IMR-90 (cell line): ENCODE measurements around the gene CD70. TPM values are rescaled to one million over a fixed set of nuclear protein-coding genes. Genes with fewer than 3 reads are reported as not detected.

Experiments used
- ATAC-seq: fragments of 200-7000 bp; cut with Tn5 transposase; 2 replicates; pipeline ENCODE4 v1.9.1; 2020; ENCODE audit warnings: low read depth, mild to moderate bottlenecking, moderate library complexity
- BruUV-seq: library from RNA; stranded (reverse); fragments of 400-500 nt; replicated peaks from 2 replicates; lab custom pipeline; 2021; lab: Mats Ljungman, UMichigan
- CTCF ChIA-PET: fragments of 300-600 bp; formaldehyde crosslinking; extraction: SDS; loops from one replicate; lab custom pipeline; 2021; ENCODE audit warnings: antibody characterized with exemption; lab: Yijun Ruan, JAX
- POLR2A ChIA-PET: fragments of 300-600 bp; sonication (Branson Sonifier 250); formaldehyde crosslinking; loops from one replicate; lab custom pipeline; 2022; ENCODE audit warnings: antibody characterized with exemption; ENCODE audit not compliant: unreplicated experiment; lab: Charles Lee
- DNase-seq: peaks from one replicate; pipeline ENCODE4 v3.0.0; 2013
- H2AFZ ChIP-seq: replicated peaks from 2 replicates; pipeline ENCODE3; 2013; ENCODE audit warnings: low read length, mild to moderate bottlenecking; ENCODE audit not compliant: poor library complexity
- H2AK5ac ChIP-seq: 2 replicates; pipeline ENCODE4 v1.6.1; 2013; ENCODE audit warnings: low read depth, low read length, inconsistent platforms
- H2AK9ac ChIP-seq: replicated peaks from 2 replicates; pipeline ENCODE3; 2013; ENCODE audit warnings: mild to moderate bottlenecking, low read depth, low read length, moderate library complexity; ENCODE audit not compliant: poor library complexity
- H2BK120ac ChIP-seq: 2 replicates; pipeline ENCODE4 v1.6.1; 2013; ENCODE audit warnings: low read depth, low read length, inconsistent platforms
- H2BK15ac ChIP-seq: 3 replicates; pipeline ENCODE4 v1.6.1; 2013; ENCODE audit warnings: low read depth, low read length, inconsistent platforms
- H2BK20ac ChIP-seq: 2 replicates; pipeline ENCODE4 v1.6.1; 2013; ENCODE audit warnings: low read depth, mild to moderate bottlenecking, inconsistent platforms, low read length, moderate library complexity
- H2BK5ac ChIP-seq: 2 replicates; pipeline ENCODE4 v1.6.1; 2013; ENCODE audit warnings: mild to moderate bottlenecking, low read depth, low read length, inconsistent platforms; ENCODE audit not compliant: poor library complexity, severe bottlenecking
- H3K14ac ChIP-seq: replicated peaks from 2 replicates; pipeline ENCODE4 v1.6.1; 2013; ENCODE audit warnings: low read depth, low read length, inconsistent platforms
- H3K18ac ChIP-seq: 2 replicates; pipeline ENCODE4 v1.6.1; 2013; ENCODE audit warnings: low read depth, low read length, control low read depth
- H3K23ac ChIP-seq: 2 replicates; pipeline ENCODE4 v1.6.1; 2013; ENCODE audit warnings: low read depth, low read length, inconsistent platforms
- H3K27ac ChIP-seq: 2 replicates; pipeline ENCODE4 v1.5.1; 2013; ENCODE audit warnings: mild to moderate bottlenecking, control low read depth, low read length; ENCODE audit not compliant: insufficient read depth
- H3K27me3 ChIP-seq: 2 replicates; pipeline ENCODE4 v1.6.1; 2013; ENCODE audit warnings: low read length; ENCODE audit not compliant: control insufficient read depth, insufficient read depth
- H3K36me3 ChIP-seq: 2 replicates; pipeline ENCODE4 v1.6.1; 2013; ENCODE audit warnings: low read length, mixed read lengths; ENCODE audit not compliant: control insufficient read depth, insufficient read depth
- H3K4ac ChIP-seq: 2 replicates; pipeline ENCODE4 v1.6.1; 2013; ENCODE audit warnings: low read depth, low read length, inconsistent platforms
- H3K4me1 ChIP-seq: 2 replicates; pipeline ENCODE4 v1.6.1; 2013; ENCODE audit warnings: low read length, mixed read lengths; ENCODE audit not compliant: control insufficient read depth, insufficient read depth
- H3K4me2 ChIP-seq: 2 replicates; pipeline ENCODE4 v1.6.1; 2013; ENCODE audit warnings: low read depth, mild to moderate bottlenecking, control low read depth, low read length, moderate library complexity
- H3K4me3 ChIP-seq: 2 replicates; pipeline ENCODE4 v1.5.1; 2013; ENCODE audit warnings: low read depth, mild to moderate bottlenecking, control low read depth, low read length, moderate library complexity; ENCODE audit not compliant: insufficient read depth
- H3K56ac ChIP-seq: 2 replicates; pipeline ENCODE4 v1.6.1; 2013; ENCODE audit warnings: low read length, inconsistent platforms; ENCODE audit not compliant: insufficient read depth; ENCODE audit errors: extremely low read depth
- H3K79me1 ChIP-seq, 2 experiments: 2 replicates each; pipeline ENCODE4 v1.6.1; 2013; ENCODE audit warnings: low read length in 2 of 2, inconsistent platforms in 1 of 2, low read depth in 1 of 2
- H3K9ac ChIP-seq: 2 replicates; pipeline ENCODE4 v1.6.1; 2013; ENCODE audit warnings: low read depth, low read length, control low read depth
- H3K9me1 ChIP-seq: 2 replicates; pipeline ENCODE4 v1.6.1; 2013; ENCODE audit warnings: low read length, inconsistent platforms; ENCODE audit not compliant: insufficient read depth
- H3K9me3 ChIP-seq: 2 replicates; pipeline ENCODE4 v1.6.1; 2013; ENCODE audit warnings: low read length; ENCODE audit not compliant: control insufficient read depth, insufficient read depth
- H4K20me1 ChIP-seq: 2 replicates; pipeline ENCODE4 v1.6.1; 2013; ENCODE audit warnings: low read length, inconsistent platforms; ENCODE audit not compliant: insufficient read depth
- H4K5ac ChIP-seq: 2 replicates; pipeline ENCODE4 v1.6.1; 2013; ENCODE audit warnings: mild to moderate bottlenecking, low read depth, low read length, control low read depth
- H4K8ac ChIP-seq, 2 experiments: 2 replicates each; pipeline ENCODE4 v1.6.1; 2013; ENCODE audit warnings: low read depth in 2 of 2, low read length in 2 of 2, control low read depth in 1 of 2, inconsistent platforms in 1 of 2
- H4K91ac ChIP-seq: 2 replicates; pipeline ENCODE4 v1.6.1; 2013; ENCODE audit warnings: low read depth, low read length, inconsistent platforms; ENCODE audit not compliant: insufficient read depth
- CEBPB ChIP-seq: IDR thresholded peaks from 2 replicates; pipeline ENCODE4 v1.6.1; 2012; ENCODE audit warnings: low read depth, low read length, improper control_type of control experiment
- FOS ChIP-seq: fragments of 150-350 bp; IDR thresholded peaks from 2 replicates; pipeline ENCODE4 v1.6.1; 2016; ENCODE audit warnings: low read depth, low read length
- MAZ ChIP-seq: IDR thresholded peaks from 2 replicates; pipeline ENCODE4 v1.6.1; 2012; ENCODE audit warnings: low read depth, mild to moderate bottlenecking, low read length, improper control_type of control experiment, moderate library complexity, borderline replicate concordance
- MXI1 ChIP-seq: IDR thresholded peaks from 2 replicates; pipeline ENCODE4 v1.6.1; 2012; ENCODE audit warnings: low read depth, mild to moderate bottlenecking, low read length, moderate library complexity, borderline replicate concordance
- NFE2L2 ChIP-seq: fragments of 150-350 bp; IDR thresholded peaks from 2 replicates; pipeline ENCODE4 v1.6.1; 2016; ENCODE audit warnings: low read depth, mild to moderate bottlenecking, low read length
- RAD21 ChIP-seq: IDR thresholded peaks from 2 replicates; pipeline ENCODE4 v1.6.1; 2012; ENCODE audit warnings: low read length, improper control_type of control experiment
- RCOR1 ChIP-seq: IDR thresholded peaks from 2 replicates; pipeline ENCODE4 v1.6.1; 2012; ENCODE audit warnings: mild to moderate bottlenecking, low read length, improper control_type of control experiment; ENCODE audit not compliant: insufficient replicate concordance
- RFX5 ChIP-seq: IDR thresholded peaks from 2 replicates; pipeline ENCODE4 v1.8.0; 2012; ENCODE audit warnings: low read depth, mild to moderate bottlenecking, low read length, moderate library complexity
- SMC3 ChIP-seq: fragments of 150-350 bp; IDR thresholded peaks from 2 replicates; pipeline ENCODE4 v1.6.1; 2016; ENCODE audit warnings: low read depth, mild to moderate bottlenecking, antibody characterized with exemption, low read length, moderate library complexity
- WGBS, 2 experiments: methylation state at CpG; one replicate each; pipeline versions ENCODE4 v1.1.5 to v1.1.7; 2013; ENCODE audit warnings: missing lambda C conversion rate in 2 of 2; ENCODE audit not compliant: insufficient read length in 1 of 2; ENCODE audit errors: extremely low coverage in 2 of 2; 5-methylcytosine and 5-hydroxymethylcytosine counted together
- dilution Hi-C: fragments of 300-500 bp; cut with HindIII; formaldehyde crosslinking; loops from one replicate; pipeline ENCODE4 v1.14.3; 2018; ENCODE audit warnings: low sequenced_read_pairs; ENCODE audit not compliant: unreplicated experiment
- in situ Hi-C: fragments of 300-500 bp; cut with MboI; formaldehyde crosslinking; loops from 3 replicates; pipeline ENCODE4 v1.14.3; 2019; ENCODE audit warnings: low sequenced_read_pairs, inconsistent platforms, mixed read lengths
- intact Hi-C: fragments of 100-400 bp; cut with micrococcal nuclease; formaldehyde crosslinking; loops from 2 replicates; pipeline ENCODE4 v1.10.0; 2022
- polyA plus RNA-seq, 3 experiments: library from polyadenylated mRNA; depleted of rRNA; stranded (reverse); fragments of >200 nt; gene quantifications; 2 replicates each; pipeline ENCODE4 v1.2.3, GENCODE V29; 2012; ENCODE audit warnings: low replicate concordance in 1 of 3
- total RNA-seq: library from RNA; depleted of rRNA; stranded (reverse); fragments of >200 nt; gene quantifications from 2 replicates; pipeline ENCODE4 v1.2.3, GENCODE V29; 2012
- TF ChIP-seq, protein P1 (sequence below): fragments of 150-350 bp; IDR thresholded peaks from 2 replicates; pipeline ENCODE4 v1.6.1; 2017; ENCODE audit warnings: mild to moderate bottlenecking, antibody characterized with exemption, low read length, low read depth
- TF ChIP-seq, protein P2 (sequence below): conservative IDR thresholded peaks from 2 replicates; pipeline ENCODE4 v1.5.1; 2012; ENCODE audit warnings: mild to moderate bottlenecking, low read depth, low read length, improper control_type of control experiment
- TF ChIP-seq, protein P3 (sequence below): fragments of 150-350 bp; IDR thresholded peaks from 2 replicates; pipeline ENCODE4 v1.6.1; 2016; ENCODE audit warnings: low read depth, mild to moderate bottlenecking, low read length, moderate library complexity, borderline replicate concordance

Gene CD70
- total and polyA plus RNA-seq, 2 of the 4 experiments (the other 2 are of a cell fraction) = not detected

DNA sequence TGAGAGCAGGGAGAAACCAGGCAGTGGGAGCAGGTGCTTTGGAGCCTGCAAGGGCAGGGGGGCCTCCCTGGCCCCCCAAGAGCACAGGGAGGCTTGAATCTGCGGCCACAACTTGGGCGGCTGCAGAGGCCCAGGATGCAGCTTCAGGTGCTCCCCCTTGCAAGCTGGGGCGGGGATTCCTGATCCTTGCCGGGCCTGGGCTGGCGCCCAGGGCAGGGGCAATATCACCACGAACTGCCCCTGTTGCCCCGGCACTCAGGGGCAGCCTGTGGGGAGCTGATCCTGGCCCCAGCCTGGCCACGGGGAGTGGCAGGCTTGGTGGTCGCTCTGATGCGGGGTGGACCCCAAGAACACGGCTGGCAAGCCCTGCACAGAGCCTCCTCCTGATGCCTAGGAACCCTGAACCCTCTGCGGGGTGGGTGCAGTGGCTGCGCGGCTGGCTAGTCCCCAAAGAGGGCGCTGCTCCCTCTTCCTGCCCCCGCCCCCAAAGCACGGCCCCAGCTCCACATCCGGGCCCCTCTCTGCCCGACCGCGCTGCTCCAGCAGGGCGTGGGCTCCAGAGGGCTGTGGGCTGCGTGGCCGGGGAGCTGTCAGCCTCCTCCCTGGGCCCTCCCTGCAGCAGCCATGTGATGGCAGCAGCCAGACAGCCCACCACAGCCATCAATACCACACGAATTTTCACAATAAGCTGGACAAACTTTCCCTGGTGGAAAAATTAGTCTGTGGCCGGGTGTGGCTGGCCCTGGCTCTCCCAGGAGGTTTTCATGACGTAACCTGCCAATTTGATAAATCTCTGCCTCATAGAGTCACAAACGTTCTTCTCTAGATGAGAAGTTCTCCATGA, 39.1 kb downstream of the CD70 start (continued):
- TF ChIP-seq, protein P1, sequence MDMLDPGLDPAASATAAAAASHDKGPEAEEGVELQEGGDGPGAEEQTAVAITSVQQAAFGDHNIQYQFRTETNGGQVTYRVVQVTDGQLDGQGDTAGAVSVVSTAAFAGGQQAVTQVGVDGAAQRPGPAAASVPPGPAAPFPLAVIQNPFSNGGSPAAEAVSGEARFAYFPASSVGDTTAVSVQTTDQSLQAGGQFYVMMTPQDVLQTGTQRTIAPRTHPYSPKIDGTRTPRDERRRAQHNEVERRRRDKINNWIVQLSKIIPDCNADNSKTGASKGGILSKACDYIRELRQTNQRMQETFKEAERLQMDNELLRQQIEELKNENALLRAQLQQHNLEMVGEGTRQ = no peak

DNA sequence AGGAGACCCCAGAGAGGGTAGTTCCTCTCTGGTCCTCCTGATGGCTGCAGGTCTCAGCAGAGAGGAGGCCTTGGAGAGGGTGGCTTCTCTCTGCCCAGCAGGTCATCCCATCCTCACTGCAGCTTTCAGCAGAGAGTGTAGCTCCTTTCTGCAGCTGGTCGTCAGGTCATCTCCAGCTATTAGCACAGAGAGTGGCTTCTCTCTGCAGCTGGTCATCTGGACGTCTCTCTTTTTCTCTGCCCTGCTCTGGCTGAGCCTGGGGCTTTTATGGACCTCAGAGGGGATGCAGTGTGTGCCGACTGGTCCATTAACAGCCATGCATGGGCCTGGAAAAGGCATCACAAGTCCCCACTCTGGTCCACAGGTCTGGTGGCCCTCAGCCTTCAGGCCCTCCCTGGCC, 39.9 kb downstream of the CD70 start:
- Histone ChIP-seq H3K9ac (no peak overlapping the region), H2AK5ac (no peak overlapping the region), H3K18ac (no peak overlapping the region), H4K91ac (no peak overlapping the region), H4K8ac (no peak overlapping the region), H2AFZ (no peak overlapping the region), H4K5ac (no peak overlapping the region), H2BK5ac (no peak overlapping the region), H2BK120ac (no peak overlapping the region), H2BK20ac (no peak overlapping the region), H3K14ac (no peak overlapping the region), H3K4me1 (no peaks in the 10 kb centered on the region), H3K56ac (no peak overlapping the region), H3K4me2 (no peak overlapping the region), H3K27me3 (no peaks in the 10 kb centered on the region), H3K27ac (no peak overlapping the region), H3K23ac (no peak overlapping the region), H3K9me3 (peaks cover 6% of the 10 kb centered on the region), H3K4me3 (no peak overlapping the region), H3K36me3 (no peaks in the 10 kb centered on the region), H3K9me1 (no peaks in the 10 kb centered on the region), H4K20me1 (no peaks in the 10 kb centered on the region), H2BK15ac (no peak overlapping the region), H3K79me1 (no peaks in the 10 kb centered on the region), H2AK9ac (no peak overlapping the region), H3K4ac (no peak overlapping the region)
- 40% methylated on average over 1 of the region's 3 CpGs; no CpG with 5 or more reads in 1 of the 2 experiments for WGBS, 2 experiments
- in situ Hi-C loops = no loop called here
- no peak for DNase-seq
- no TSS peak for BruUV-seq
- intact Hi-C loops = no loop called here
- dilution Hi-C loops = no loop called here
- no peak for ATAC-seq
- ChIA-PET POLR2A (no interaction called here), CTCF (no interaction called here)
- TF ChIP-seq MAZ (no peak), CEBPB (no peak), MXI1 (no peak), FOS (no peak), RFX5 (no peak), SMC3 (no peak), RAD21 (no peak), NFE2L2 (no peak), RCOR1 (no peak)
- TF ChIP-seq, protein P2, sequence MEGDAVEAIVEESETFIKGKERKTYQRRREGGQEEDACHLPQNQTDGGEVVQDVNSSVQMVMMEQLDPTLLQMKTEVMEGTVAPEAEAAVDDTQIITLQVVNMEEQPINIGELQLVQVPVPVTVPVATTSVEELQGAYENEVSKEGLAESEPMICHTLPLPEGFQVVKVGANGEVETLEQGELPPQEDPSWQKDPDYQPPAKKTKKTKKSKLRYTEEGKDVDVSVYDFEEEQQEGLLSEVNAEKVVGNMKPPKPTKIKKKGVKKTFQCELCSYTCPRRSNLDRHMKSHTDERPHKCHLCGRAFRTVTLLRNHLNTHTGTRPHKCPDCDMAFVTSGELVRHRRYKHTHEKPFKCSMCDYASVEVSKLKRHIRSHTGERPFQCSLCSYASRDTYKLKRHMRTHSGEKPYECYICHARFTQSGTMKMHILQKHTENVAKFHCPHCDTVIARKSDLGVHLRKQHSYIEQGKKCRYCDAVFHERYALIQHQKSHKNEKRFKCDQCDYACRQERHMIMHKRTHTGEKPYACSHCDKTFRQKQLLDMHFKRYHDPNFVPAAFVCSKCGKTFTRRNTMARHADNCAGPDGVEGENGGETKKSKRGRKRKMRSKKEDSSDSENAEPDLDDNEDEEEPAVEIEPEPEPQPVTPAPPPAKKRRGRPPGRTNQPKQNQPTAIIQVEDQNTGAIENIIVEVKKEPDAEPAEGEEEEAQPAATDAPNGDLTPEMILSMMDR = no peak
- TF ChIP-seq, protein P3, sequence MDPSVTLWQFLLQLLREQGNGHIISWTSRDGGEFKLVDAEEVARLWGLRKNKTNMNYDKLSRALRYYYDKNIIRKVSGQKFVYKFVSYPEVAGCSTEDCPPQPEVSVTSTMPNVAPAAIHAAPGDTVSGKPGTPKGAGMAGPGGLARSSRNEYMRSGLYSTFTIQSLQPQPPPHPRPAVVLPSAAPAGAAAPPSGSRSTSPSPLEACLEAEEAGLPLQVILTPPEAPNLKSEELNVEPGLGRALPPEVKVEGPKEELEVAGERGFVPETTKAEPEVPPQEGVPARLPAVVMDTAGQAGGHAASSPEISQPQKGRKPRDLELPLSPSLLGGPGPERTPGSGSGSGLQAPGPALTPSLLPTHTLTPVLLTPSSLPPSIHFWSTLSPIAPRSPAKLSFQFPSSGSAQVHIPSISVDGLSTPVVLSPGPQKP = no peak
